GM19395 (cell line): Measurements from ENCODE around the gene RASSF5.

ENCODE experiments used
- ATAC-seq: cut with Tn5 transposase; IDR thresholded peaks from one replicate; pipeline ENCODE4 v1.9.1; 2021; ENCODE audit warnings: mild to moderate bottlenecking, moderate library complexity; ENCODE audit not compliant: unreplicated experiment

Gene RASSF5

DNA sequence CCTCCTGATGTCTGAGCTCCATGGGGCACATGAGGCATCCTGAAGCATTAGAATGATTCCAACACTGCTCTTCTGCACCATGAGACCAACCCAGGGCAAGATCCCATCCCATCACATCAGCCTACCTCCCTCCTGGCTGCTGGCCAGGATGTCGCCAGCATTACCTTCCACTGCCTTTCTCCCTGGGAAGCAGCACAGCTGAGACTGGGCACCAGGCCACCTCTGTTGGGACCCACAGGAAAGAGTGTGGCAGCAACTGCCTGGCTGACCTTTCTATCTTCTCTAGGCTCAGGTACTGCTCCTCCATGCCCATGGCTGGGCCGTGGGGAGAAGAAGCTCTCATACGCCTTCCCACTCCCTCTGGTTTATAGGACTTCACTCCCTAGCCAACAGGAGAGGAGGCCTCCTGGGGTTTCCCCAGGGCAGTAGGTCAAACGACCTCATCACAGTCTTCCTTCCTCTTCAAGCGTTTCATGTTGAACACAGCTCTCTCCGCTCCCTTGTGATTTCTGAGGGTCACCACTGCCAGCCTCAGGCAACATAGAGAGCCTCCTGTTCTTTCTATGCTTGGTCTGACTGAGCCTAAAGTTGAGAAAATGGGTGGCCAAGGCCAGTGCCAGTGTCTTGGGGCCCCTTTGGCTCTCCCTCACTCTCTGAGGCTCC lies 11.1 kb upstream of the RASSF5 start:
- ATAC-seq, result no peak

DNA sequence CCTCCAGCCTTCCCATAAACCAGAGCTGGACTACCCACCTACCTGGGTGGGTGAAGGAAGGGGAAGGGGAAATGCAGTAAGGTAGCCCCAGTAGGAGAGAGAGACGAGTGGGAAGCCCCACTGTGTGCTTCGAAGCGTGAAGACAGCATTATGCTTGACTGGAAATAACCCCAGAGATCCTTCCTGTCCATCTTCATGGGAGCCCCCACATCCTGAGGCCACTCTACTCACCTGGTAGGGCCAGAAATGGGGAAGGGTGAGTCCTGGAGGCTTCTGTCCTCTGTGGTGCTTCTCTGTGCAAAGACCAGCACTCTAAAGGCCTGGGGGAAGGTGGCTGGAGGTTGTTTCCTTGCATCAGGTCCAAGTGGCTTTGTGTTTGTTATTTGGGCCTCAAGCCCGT lies 10.0 kb upstream of the RASSF5 start:
- no peak for ATAC-seq

- no peak for ATAC-seq
These were observed 9.6 kb upstream of the RASSF5 start for GRCh38 chr1:206497774-206498173.

GRCh38 chr1:206498685-206499084 lies 8.6 kb upstream of the RASSF5 start:
- ATAC-seq, result no peak

GRCh38 chr1:206500046-206500445 lies 7.3 kb upstream of the RASSF5 start:
- ATAC-seq, result no peak

GRCh38 chr1:206501881-206502280 lies 5.5 kb upstream of the RASSF5 start:
- ATAC-seq, result no peak

GRCh38 chr1:206502403-206502802 lies 4.9 kb upstream of the RASSF5 start:
- no peak for ATAC-seq

- no peak for ATAC-seq
These were observed 4.5 kb upstream of the RASSF5 start for GRCh38 chr1:206502812-206503211.

- ATAC-seq, result peak; percentile 66
These were observed 3.6 kb upstream of the RASSF5 start for GRCh38 chr1:206503591-206504362.

GRCh38 chr1:206504363-206504713 lies 3.0 kb upstream of the RASSF5 start:
- no peak for ATAC-seq

DNA sequence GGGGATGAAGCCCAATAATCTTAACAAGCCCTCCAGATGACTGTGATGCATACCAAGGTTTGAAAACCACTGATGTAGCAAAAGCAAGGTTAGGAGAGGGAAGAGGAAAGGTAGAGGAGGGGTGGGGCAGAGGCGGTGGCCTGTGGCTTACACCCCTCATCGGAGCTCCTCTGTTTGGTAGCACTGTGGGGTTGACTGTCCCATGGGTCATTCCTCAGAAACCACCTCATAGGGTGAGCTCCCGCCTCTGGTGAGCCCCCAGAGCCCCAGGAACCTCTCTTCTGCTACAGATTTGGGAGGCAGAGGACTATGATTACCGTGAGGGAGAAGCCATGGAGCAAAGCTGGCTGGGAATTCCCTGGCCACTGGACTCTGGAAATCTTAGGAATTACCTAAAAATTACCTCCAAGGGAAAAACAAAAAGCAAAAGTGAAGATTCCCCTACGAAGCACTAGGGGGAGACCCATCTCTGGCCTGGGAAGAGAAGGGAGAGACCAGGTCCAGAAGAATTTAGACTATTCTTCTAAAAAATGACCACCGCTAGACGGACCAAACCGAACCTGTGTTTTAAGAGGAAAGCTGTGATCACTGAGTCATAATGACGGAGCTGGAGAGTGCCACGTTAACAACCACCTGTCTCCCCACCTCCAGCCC lies 1.5 kb upstream of the RASSF5 start:
- no peak for ATAC-seq

GRCh38 chr1:206506405-206507283 lies 687 bp upstream of the RASSF5 start:
- ATAC-seq, result peak; percentile 25

GRCh38 chr1:206508130-206508889 lies 979 bp downstream of the RASSF5 start:
- ATAC-seq, result no peak

DNA sequence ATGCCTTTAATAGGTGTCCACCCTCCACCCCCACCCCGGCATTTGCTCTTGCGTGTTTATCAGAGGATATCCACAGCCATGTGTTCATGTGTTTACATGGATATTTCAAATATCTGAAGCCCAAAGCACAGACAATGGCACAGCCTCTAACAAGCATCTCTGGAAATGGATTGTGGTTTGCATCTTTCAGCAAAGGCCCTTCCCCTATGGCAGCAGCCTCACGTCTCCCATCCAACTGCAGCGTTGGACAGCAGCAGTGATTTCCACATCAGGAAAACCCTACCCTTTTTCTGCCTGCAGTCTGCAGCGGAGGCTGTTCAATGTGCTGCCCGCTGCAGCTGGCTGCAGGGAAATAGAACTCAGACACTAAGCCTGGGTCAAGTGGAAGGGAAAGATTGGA lies 1.6 kb downstream of the RASSF5 start:
- no peak for ATAC-seq

DNA sequence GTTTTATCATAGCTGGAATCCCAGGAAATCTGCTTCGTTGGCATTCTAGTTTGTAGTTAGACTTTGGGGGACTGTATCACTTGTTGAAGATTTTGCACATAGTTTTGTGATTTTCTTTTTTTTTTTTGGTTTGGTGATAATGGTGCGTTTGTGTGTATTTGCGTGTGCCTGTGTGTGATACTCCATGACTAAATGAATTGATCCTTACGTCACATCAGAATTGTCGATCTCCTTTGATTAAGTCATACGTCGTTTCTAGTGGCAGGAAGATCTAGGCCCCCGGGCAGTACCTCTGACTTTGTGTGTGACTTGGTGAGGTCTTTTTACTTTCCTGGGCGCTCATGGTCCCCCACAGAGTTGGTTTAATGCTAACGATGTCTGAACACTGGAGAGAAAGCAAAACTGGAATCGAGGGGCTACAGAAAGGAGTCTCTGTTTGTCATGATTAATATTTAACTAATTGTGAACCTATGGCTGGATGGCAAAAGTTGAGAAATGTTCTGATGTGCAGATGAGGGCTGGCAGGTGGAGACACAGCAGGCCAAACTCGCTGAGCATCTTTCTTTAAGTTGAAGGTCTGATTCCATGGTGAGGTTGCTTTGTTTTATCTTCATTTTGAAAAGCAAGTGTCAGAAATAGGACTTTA lies 2.4 kb downstream of the RASSF5 start:
- ATAC-seq, result no peak

GRCh38 chr1:206510371-206510770 lies 3.0 kb downstream of the RASSF5 start:
- no peak for ATAC-seq

- ATAC-seq, result no peak
These were observed 4.2 kb downstream of the RASSF5 start for GRCh38 chr1:206511362-206512057.

DNA sequence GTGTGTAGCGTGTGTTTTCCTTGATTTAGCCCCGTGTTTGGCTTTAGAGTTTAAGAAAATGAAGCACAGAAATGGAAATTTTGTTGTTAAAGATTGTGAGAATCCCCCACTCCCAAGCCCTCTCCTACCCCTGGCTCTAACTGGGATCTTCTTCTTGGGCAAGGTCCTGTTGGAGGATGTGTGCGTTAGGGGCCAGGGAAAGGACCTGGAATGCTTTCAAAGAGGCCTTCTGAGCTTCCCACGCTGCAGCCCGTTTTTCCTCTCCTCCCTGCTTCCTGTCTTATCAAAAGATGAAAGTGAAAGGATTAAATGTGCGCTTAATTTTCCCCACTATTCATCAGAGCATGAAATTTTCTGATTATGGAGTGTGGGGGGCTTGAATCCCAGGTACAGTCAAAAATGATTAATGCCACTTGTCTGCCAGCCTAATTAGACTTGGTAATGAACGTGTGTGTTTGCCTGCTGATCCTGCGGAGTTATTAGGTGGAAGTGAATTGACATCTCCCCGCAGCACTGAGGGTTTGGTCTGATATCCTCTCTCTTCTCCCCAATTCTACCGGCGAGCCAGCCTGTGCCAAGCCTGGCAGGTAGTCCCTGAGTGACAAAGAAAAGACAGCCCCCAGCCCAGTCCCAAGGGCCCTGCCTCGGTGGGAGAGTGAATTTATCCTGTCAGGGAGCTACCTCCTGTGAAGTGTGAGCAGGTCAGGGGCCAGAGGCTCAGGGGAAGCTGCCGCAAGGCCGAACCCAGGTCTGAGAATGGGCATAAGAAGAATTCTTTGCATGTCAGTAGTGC lies 4.9 kb downstream of the RASSF5 start:
- no peak for ATAC-seq

DNA sequence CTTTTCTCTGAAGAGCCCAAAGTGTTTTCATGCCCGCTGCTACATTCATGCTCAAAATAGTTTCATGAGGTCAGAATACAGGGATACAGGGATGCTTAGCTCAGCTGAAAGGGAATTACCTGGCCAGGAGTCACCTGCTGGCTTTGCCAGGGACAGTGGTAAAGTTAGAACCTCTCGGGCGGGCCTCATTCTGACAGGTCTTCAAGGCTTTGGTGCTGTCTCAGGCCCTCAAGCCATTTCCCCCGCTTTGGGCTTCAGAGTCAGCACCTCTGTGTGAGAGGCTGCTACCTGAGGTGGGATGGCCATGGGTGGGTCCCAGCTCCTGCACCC lies 5.5 kb downstream of the RASSF5 start:
- ATAC-seq, result no peak
